ENCODE measurements around the gene ARHGAP22. TPM values are rescaled to one million over a fixed set of nuclear protein-coding genes. Genes with fewer than 3 reads are reported as not detected.

Gene ARHGAP22
- total and polyA plus RNA-seq, 2 experiments from 2014 or later: 3.2 to 7.8 TPM

GRCh38 chr10:48568546-48568945 is 36.3 kb downstream of the ARHGAP22 start:
- DNase-seq (ENCODE audit: low read depth in 1 of 2, low spot score in 1 of 2): no peak
- no peak overlapping the region for H3K4me3 ChIP-seq
- TF ChIP-seq, protein P1, sequence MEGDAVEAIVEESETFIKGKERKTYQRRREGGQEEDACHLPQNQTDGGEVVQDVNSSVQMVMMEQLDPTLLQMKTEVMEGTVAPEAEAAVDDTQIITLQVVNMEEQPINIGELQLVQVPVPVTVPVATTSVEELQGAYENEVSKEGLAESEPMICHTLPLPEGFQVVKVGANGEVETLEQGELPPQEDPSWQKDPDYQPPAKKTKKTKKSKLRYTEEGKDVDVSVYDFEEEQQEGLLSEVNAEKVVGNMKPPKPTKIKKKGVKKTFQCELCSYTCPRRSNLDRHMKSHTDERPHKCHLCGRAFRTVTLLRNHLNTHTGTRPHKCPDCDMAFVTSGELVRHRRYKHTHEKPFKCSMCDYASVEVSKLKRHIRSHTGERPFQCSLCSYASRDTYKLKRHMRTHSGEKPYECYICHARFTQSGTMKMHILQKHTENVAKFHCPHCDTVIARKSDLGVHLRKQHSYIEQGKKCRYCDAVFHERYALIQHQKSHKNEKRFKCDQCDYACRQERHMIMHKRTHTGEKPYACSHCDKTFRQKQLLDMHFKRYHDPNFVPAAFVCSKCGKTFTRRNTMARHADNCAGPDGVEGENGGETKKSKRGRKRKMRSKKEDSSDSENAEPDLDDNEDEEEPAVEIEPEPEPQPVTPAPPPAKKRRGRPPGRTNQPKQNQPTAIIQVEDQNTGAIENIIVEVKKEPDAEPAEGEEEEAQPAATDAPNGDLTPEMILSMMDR (IDR thresholded peaks at IDR 0.05; ENCODE audit: low read depth, low read length): no peak

DNA sequence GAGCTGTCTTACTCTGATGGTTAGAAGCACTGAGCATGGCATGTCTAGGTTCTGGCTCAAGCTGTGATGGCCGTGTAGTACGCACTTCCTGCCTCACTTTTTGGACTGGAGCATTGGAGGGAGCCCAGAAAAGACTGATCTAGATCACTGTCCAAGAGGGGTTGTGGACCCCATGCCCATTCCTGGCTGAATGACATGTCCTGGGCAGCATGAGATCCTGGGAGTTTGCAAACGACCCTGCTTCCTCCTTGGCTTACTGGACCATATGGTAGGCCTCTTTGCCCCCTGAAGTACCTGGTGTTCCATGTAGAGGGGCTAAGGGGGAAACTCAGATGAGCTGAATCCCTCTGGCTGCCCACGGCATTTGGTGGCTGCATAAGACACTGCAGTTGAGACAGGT is 36.7 kb downstream of the ARHGAP22 start:
- Histone ChIP-seq H3K27me3 (no peaks in the 10 kb centered on the region), H3K27ac (no peak overlapping the region), H3K9me3 (ENCODE audit: low read depth) (no peaks in the 10 kb centered on the region), H3K4me1 (ENCODE audit: low read depth) (no peaks in the 10 kb centered on the region), H3K36me3 (no peaks in the 10 kb centered on the region), H3K4me3 (no peak overlapping the region)
- TF ChIP-seq, protein P1 (IDR thresholded peaks at IDR 0.05; ENCODE audit: low read depth, low read length): no peak
- DNase-seq (ENCODE audit: low read depth in 1 of 2, low spot score in 1 of 2): no peak

More at GRCh38 chr10:48568546-48568945, 36.3 kb downstream of the ARHGAP22 start:
- no peaks in the 10 kb centered on the region for H3K9me3 ChIP-seq (ENCODE audit: low read depth)
- H3K36me3 ChIP-seq: no peaks in the 10 kb centered on the region
- no peaks in the 10 kb centered on the region for H3K27me3 ChIP-seq
- H3K4me1 ChIP-seq (ENCODE audit: low read depth): no peaks in the 10 kb centered on the region
- H3K27ac ChIP-seq: no peak overlapping the region

DNA sequence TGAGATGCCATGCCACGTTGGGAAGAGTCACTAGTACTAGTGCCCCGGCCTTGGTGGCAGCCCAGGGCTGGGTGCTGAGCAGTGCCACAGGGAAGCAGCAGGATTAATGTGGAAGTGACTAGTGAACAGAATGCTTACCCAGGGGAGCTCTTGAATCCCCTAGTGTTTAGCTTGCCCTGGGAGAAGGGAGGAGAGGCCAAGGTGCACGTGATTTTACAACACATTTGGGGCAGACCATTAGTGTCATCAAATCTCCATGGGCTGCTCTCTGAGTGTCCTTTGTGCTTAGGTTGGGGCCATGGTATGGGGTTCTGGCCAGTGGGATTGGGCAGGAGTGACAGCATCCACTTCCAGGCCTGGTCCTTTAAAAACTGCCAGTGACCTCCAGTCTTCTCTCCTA is 37.5 kb downstream of the ARHGAP22 start:
- H3K36me3 ChIP-seq: no peaks in the 10 kb centered on the region
- no peaks in the 10 kb centered on the region for H3K4me1 ChIP-seq (ENCODE audit: low read depth)
- TF ChIP-seq, protein P1 (IDR thresholded peaks at IDR 0.05; ENCODE audit: low read depth, low read length): no peak
- no peak overlapping the region for H3K27ac ChIP-seq
- no peaks in the 10 kb centered on the region for H3K27me3 ChIP-seq
- H3K4me3 ChIP-seq: no peak overlapping the region
- H3K9me3 ChIP-seq (ENCODE audit: low read depth): no peaks in the 10 kb centered on the region
- DNase-seq (ENCODE audit: low read depth in 1 of 2, low spot score in 1 of 2): no peak

- TF ChIP-seq, protein P1 (IDR thresholded peaks at IDR 0.05; ENCODE audit: low read depth, low read length): no peak
- Histone ChIP-seq H3K4me3 (no peak overlapping the region), H3K27ac (no peak overlapping the region), H3K27me3 (no peaks in the 10 kb centered on the region), H3K36me3 (no peaks in the 10 kb centered on the region), H3K4me1 (ENCODE audit: low read depth) (no peaks in the 10 kb centered on the region), H3K9me3 (ENCODE audit: low read depth) (no peaks in the 10 kb centered on the region)
- DNase-seq (ENCODE audit: low read depth in 1 of 2, low spot score in 1 of 2): no peak
Observed at GRCh38 chr10:48564466-48565160, 40.3 kb downstream of the ARHGAP22 start.

DNA sequence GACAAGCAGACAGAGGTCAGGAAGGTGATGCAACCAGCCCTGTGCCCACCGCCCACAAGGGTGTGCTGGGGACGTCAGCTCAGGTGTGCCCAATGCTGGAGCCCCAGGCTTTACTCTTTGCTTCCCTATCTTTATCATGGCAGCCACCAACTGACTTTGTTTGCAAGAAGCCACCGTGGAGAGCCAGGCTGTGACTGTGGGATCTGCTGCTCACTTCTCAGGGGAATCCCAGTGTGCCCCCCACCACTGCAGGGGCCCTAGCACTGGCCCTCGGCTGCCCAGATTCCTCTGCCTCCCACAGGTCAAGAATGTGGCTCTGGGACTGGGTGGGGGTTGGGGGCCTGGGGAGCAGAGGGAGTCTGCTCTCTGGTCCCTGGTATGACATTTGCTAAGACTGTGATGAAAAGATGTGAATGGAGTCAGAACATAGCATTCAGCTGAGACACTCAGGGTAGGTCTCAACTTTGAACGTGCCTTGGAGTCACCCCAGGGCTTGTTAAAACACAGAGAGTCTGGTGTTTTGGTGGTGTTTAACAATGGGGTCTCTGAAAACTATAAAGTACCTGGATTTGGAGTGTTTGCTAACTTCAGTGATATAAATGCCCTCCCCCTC is 47.3 kb downstream of the ARHGAP22 start:
- Histone ChIP-seq H3K9me3 (ENCODE audit: low read depth) (no peaks in the 10 kb centered on the region), H3K27ac (no peak overlapping the region), H3K4me1 (ENCODE audit: low read depth) (no peaks in the 10 kb centered on the region), H3K27me3 (no peaks in the 10 kb centered on the region), H3K36me3 (no peaks in the 10 kb centered on the region), H3K4me3 (no peak overlapping the region)
- TF ChIP-seq, protein P1 (IDR thresholded peaks at IDR 0.05; ENCODE audit: low read depth, low read length): no peak
- DNase-seq (ENCODE audit: low read depth in 1 of 2, low spot score in 1 of 2): no peak
